GM18868 (cell line): Measurements from ENCODE around the gene AGAP1.
"Not testable (repeated sequence)": the region's sequence is repeated elsewhere in the genome, so short reads cannot be mapped to it uniquely, and the experiment has no call there.

Experiments
- ATAC-seq: cut with Tn5 transposase; IDR thresholded peaks from one replicate; pipeline ENCODE4 v1.9.1; 2021; ENCODE audit warnings: mild to moderate bottlenecking, moderate library complexity; ENCODE audit not compliant: unreplicated experiment

AGAP1 gene

DNA sequence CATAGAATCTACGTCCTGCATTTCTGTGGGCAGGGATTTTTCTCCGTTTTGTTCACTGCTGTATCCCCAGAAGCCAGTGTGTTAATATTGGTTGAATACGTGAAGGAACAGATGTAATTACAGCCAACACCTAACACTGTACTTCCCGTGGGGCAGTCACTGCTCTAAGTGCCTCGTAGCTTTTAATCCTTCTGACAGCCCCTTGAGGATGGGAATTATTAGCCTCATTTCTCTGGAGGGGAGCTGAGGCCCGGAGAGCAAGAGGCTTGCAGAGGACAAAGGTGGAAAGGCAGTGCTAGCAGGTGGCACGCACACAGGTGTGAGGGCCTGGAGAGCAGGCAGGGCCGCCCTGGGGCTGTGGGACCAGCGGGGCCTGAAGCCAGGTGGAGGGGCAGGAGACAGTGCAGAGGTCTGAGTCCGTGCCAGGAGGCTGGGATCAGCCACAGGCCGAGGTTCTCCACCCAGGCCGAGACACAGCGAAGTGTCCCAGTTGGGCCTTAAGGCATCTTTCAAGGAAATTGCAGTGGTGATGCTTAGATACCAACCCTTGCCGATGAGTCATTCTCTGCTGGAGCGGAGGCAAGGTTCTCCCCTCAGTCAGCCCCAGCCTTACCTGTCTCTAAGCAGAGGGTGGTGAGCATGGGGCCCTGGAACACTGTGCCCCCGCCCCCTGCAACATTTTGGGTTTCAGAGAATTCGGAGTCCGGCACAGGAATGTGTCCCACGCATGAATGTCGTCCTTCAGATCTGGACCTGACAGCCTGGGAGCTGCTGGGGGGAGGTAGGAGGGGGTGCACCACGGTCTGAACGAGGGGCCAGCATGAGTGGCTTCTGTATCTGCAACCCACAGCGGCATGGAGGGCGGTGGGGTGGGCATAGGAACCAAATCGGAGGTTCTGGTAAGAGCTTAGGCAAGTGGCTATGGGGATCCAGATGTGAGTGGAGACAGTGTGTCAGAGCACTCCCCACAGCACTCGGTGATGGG is 551.7 kb downstream of the AGAP1 start:
- ATAC-seq = no peak

- no peak for ATAC-seq
Observed at GRCh38 chr2:236046715-236047114, 552.9 kb downstream of the AGAP1 start.

GRCh38 chr2:236047176-236047575 is 553.3 kb downstream of the AGAP1 start:
- no peak for ATAC-seq

- no peak for ATAC-seq
Observed at GRCh38 chr2:236047886-236048540, 554.2 kb downstream of the AGAP1 start.

DNA sequence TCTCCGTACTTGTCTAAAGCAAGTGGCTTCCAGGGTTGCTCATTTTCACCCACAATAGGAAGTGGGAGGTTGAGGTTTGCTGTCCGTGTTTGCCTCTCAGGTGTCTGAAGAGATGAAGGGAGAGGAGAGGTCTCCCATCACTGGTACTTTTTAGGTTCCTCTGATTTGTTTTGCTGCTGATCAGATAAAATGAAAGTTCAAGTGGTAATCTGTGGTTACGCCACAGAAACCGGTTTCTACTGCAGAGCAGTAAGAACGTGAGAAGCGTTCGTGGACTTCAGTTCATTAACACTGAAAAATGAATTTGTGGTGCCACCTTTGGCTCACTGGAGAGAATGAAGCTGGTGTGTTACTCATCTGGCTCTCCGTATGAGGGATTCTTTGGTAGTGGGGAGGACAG is 556.1 kb downstream of the AGAP1 start:
- ATAC-seq = no peak

- no peak for ATAC-seq
Observed at GRCh38 chr2:236051351-236051750, 557.5 kb downstream of the AGAP1 start.

- no peak for ATAC-seq
Observed at GRCh38 chr2:236051806-236052205, 558.0 kb downstream of the AGAP1 start.

- ATAC-seq = no peak
Observed at GRCh38 chr2:236052206-236052605, 558.4 kb downstream of the AGAP1 start.

DNA sequence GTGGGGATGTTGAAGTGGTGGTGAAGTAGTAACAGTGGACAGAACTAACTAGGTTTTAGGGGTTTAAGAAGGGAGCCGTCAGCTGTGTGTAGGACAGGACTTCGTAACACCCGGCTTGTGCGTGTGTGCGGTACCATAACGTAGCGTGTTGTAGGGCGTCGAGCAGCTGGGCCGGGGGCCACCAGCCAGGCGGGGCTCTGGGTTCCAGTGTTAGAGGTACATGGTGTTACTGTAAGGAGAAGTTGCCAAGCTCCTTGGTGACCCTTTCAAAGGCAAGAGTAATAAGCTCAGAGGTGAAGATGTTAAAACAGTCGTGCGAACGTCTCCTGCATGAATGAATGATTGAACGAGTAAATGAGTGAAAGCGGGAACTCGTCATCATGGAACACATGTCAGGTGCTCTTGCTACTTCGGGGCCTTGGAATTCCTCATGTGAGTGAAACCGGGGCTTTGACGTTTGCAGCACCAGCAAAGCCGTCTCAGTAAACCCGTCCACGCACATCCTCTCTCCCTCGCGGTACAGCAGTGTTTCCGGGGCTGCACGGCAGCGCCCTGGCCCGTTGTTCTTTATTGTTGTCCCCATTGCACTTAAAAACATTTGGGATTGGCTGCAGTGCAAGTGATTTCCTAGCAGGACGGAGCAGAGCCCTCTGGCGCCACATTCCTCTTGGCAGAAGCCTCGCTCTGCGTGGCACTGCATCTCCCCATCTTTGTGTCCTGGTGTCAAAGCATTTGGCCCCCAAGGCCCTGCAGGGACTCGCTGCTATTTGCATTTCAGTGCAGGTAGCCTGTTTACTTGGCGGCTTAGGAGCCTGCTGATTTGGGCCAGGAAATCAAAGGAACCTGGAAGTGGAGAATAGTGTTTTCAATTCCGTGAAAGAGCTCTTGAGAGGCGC is 559.3 kb downstream of the AGAP1 start:
- no peak for ATAC-seq

GRCh38 chr2:236054125-236054524 is 560.3 kb downstream of the AGAP1 start:
- ATAC-seq = no peak

GRCh38 chr2:236054621-236055305 is 560.9 kb downstream of the AGAP1 start:
- ATAC-seq = no peak

DNA sequence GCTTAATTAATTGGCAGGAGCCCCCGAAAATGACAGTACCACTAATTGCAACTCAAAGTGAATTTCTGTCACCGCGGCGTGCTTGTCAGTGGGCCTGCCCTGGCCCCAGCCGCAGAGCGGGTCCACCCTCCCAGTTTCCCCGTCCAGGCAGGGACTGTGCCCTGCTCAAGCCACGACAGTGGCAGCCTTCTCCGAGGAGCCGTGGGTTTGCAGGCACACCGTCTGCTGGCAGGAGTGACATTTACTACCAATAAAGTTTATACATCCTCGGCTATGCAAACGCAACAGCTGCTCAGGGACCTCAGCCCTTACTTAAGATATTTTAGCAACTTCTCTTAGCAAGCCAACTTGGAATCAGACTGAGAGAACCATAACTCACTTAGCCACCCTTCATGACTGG is 561.6 kb downstream of the AGAP1 start:
- no peak for ATAC-seq

DNA sequence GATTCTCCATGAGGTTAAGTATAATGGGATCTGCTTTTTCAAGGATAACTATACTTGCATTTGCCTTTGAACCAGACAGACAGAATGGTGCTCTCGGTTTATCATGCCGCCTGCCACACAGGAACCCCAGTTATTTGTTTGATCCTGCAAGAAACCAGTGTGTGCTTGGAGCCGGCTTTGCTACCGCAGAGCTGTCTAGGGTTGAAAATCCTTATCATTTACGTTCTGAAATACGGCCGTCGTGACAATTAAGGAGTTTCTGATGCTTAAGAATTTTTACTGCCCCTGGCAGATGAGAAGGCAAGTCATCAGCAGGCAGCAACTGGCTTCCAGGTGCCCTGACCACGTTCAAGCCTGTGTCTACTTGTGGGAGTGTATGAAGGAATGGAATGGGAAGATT is 562.3 kb downstream of the AGAP1 start:
- no peak for ATAC-seq

DNA sequence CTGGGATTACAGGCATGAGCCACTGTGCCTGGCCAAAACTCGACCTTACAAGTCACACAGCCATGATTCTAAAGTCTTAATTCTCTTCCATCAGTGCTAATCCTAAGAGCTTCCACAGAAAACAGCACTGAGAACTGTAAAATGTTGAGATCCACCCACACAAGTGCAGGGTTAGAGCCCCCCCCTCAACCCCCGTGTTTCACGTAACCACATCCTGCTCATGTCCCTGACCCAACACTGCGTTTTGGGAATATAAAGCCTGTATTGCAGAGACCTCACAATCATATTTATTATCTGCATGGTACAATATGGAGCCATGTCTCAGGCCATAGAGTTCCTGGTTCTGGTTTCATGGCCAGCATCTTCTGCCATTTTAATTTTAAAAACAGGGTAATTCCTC is 563.5 kb downstream of the AGAP1 start:
- no peak for ATAC-seq

GRCh38 chr2:236061497-236061896 is 567.7 kb downstream of the AGAP1 start:
- ATAC-seq = no peak

- ATAC-seq = no peak
Observed at GRCh38 chr2:236061899-236062298, 568.1 kb downstream of the AGAP1 start.

DNA sequence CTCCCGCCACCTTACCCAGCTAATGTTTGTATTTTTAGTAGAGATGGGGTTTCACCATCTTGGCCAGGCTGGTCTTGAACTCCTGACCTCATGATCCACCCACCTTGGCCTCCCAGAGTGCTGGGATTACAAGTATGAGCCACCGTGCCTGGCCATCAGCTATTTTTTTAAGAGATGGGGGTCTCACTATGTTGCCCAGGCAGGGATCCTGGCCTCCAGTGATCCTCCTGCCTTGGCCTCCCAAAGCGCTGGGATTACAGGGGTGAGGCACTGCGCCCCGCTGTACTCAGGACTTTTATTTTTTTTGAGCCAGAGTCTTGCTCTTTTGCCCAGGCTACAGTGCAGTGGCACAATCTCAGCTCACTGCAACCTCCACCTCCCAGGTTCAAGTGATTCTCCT is 569.0 kb downstream of the AGAP1 start:
- not testable (repeated sequence) for ATAC-seq

GRCh38 chr2:236063994-236064393 is 570.2 kb downstream of the AGAP1 start:
- no peak for ATAC-seq

GRCh38 chr2:236065314-236066160 is 571.7 kb downstream of the AGAP1 start:
- ATAC-seq = no peak

- ATAC-seq = no peak
Observed at GRCh38 chr2:236070236-236070635, 576.4 kb downstream of the AGAP1 start.
